SH-SY5Y (cell line): Measurements from ENCODE around the gene HTR3B.

Experiments used
- GATA2 ChIP-seq: IDR thresholded peaks from 2 replicates; pipeline ENCODE4 v1.6.1; 2011; ENCODE audit warnings: mild to moderate bottlenecking, low read depth, low read length
- GATA3 ChIP-seq: IDR thresholded peaks from 2 replicates; pipeline ENCODE4 v1.6.1; 2011; ENCODE audit warnings: low read depth, mild to moderate bottlenecking, low read length, moderate library complexity

Gene HTR3B

GRCh38 chr11:113904379-113905101, at the start of gene HTR3B:
TSS of gene HTR3B (plus strand) at chr11:113904796. CDS start at chr11:113904934, 138 bp downstream.
- TF ChIP-seq GATA2: no peak
- no peak for TF ChIP-seq GATA3

GRCh38 chr11:113855803-113856202, 48.8 kb upstream of the HTR3B start:
- TF ChIP-seq GATA2: no peak
- no peak for TF ChIP-seq GATA3

- TF ChIP-seq GATA3 (no peak), GATA2 (no peak)
These were observed 47.4 kb upstream of the HTR3B start for GRCh38 chr11:113856966-113857759.

GRCh38 chr11:113859665-113860064, 44.9 kb upstream of the HTR3B start:
- TF ChIP-seq GATA2: no peak

GRCh38 chr11:113862435-113862834, 42.2 kb upstream of the HTR3B start:
- TF ChIP-seq GATA3: no peak
- TF ChIP-seq GATA2: no peak

- TF ChIP-seq GATA2: no peak
- TF ChIP-seq GATA3: no peak
These were observed 40.2 kb upstream of the HTR3B start for GRCh38 chr11:113864410-113864809.

GRCh38 chr11:113865873-113866272, 38.7 kb upstream of the HTR3B start:
- TF ChIP-seq GATA2: no peak
- no peak for TF ChIP-seq GATA3

- no peak for TF ChIP-seq GATA2
- no peak for TF ChIP-seq GATA3
These were observed 36.6 kb upstream of the HTR3B start for GRCh38 chr11:113867843-113868503.

- no peak for TF ChIP-seq GATA3
- TF ChIP-seq GATA2: no peak
These were observed 33.3 kb upstream of the HTR3B start for GRCh38 chr11:113871336-113871735.

- TF ChIP-seq GATA2: no peak
- no peak for TF ChIP-seq GATA3
These were observed 31.4 kb upstream of the HTR3B start for GRCh38 chr11:113873236-113873626.

GRCh38 chr11:113874096-113874495, 30.5 kb upstream of the HTR3B start:
- no peak for TF ChIP-seq GATA3
- TF ChIP-seq GATA2: no peak

- TF ChIP-seq GATA3 (no peak), GATA2 (no peak)
These were observed 29.9 kb upstream of the HTR3B start for GRCh38 chr11:113874581-113875233.

GRCh38 chr11:113875234-113876073, 29.1 kb upstream of the HTR3B start, which contains the start of gene USP28:
TSS of gene USP28 (minus strand) at chr11:113875572. CDS start at chr11:113875501, 71 bp downstream.
- no peak for TF ChIP-seq GATA3
- no peak; the same call in 1 of the 2 replicates for TF ChIP-seq GATA2
